K562 (cell line): Measurements from ENCODE around the gene ODR4.

ENCODE experiments used
- AFF4 ChIP-seq: sonication (generic); formaldehyde crosslinking; IDR thresholded peaks from 2 replicates; pipeline ENCODE4 v1.8.0; 2023; ENCODE audit warnings: mild to moderate bottlenecking, missing genetic modification reagents
- CBFB ChIP-seq: sonication (generic); formaldehyde crosslinking; IDR thresholded peaks from 2 replicates; pipeline ENCODE4 v1.4.0; 2020; ENCODE audit warnings: mild to moderate bottlenecking, missing genetic modification reagents
- ELF1 ChIP-seq: fragments of 200-800 bp; sonication (Bioruptor generic); IDR thresholded peaks from 2 replicates; pipeline ENCODE4 v1.6.1; 2016; ENCODE audit warnings: missing genetic modification characterization, missing compliant biosample characterization
- EZH2 ChIP-seq: IDR thresholded peaks from 2 replicates; pipeline ENCODE4 v1.6.1; 2012; ENCODE audit warnings: low read depth, mild to moderate bottlenecking, inconsistent platforms, low read length, borderline replicate concordance
- NCOA6 ChIP-seq: fragments of 450-650 bp; IDR thresholded peaks from 2 replicates; pipeline ENCODE4 v1.6.1; 2017; ENCODE audit warnings: mild to moderate bottlenecking
- NFE2L1 ChIP-seq: fragments of 450-650 bp; IDR thresholded peaks from 2 replicates; pipeline ENCODE4 v1.6.1; 2016; ENCODE audit warnings: missing genetic modification characterization, low read depth, mild to moderate bottlenecking, missing compliant biosample characterization, moderate library complexity, borderline replicate concordance
- SP1 ChIP-seq: sonication (generic); formaldehyde crosslinking; IDR thresholded peaks from 2 replicates; pipeline ENCODE4 v1.8.1; 2022; ENCODE audit warnings: mild to moderate bottlenecking, missing genetic modification reagents

- no peak for TF ChIP-seq NFE2L1 (tag)
- TF ChIP-seq EZH2: no peak
- no peak for TF ChIP-seq NCOA6
- TF ChIP-seq SP1 (CRISPR knock-in tag): no peak
- TF ChIP-seq ELF1: no peak
- TF ChIP-seq AFF4 (CRISPR knock-in tag): no peak
- TF ChIP-seq CBFB (CRISPR knock-in tag): no peak
Measured at GRCh38 chr1:186421446-186421845, 45.8 kb downstream of the ODR4 start.
